Gastroesophageal sphincter (tissue), 2 donors: ENCODE measurements around the gene PCLO.

Experiments used
- POLR2A ChIP-seq, 2 donors: fragments of 450-650 bp; IDR thresholded peaks; one replicate each; pipeline ENCODE4 v1.6.1; 2017; ENCODE audit warnings: antibody characterized with exemption in 2 of 2, mild to moderate bottlenecking in 2 of 2, moderate library complexity in 1 of 2
- POLR2AphosphoS5 ChIP-seq: sonication (generic); formaldehyde crosslinking; IDR thresholded peaks from one replicate; pipeline ENCODE4 v1.6.1; 2017; ENCODE audit warnings: antibody characterized with exemption

GRCh38 chr7:83053965-83054364, 108.7 kb downstream of the PCLO start:
- no peak for TF ChIP-seq POLR2A (IDR thresholded peaks at IDR 0.05)
- no peak for TF ChIP-seq POLR2AphosphoS5
